Measurements from ENCODE around the gene GMDS.
A peak's percentile ranks its signal among the peaks of the same experiment; 100 is the strongest.

The GMDS gene

GRCh38 chr6:1633366-1634021 is 611.9 kb downstream of the GMDS start:
- H3K27ac Mint-ChIP-seq (ENCODE audit: low read depth) = no peak overlapping the region
- peaks cover 3% of the 10 kb centered on the region for H3K36me3 Mint-ChIP-seq (ENCODE audit: insufficient read depth)
- ATAC-seq (replicated peaks; ENCODE audit: extremely low read depth, poor library complexity, severe bottlenecking) (no peak), DNase-seq (ENCODE audit: low spot score in 2 of 2) (no peak)
- H3K4me1 Mint-ChIP-seq = no peaks in the 10 kb centered on the region
- no peaks in the 10 kb centered on the region for H3K9me3 Mint-ChIP-seq
- peaks cover 35% of the 10 kb centered on the region for H3K27me3 Mint-ChIP-seq
- H3K4me3 Mint-ChIP-seq = no peak overlapping the region

- H3K9me3 Mint-ChIP-seq = no peaks in the 10 kb centered on the region
- no peaks in the 10 kb centered on the region for H3K4me1 Mint-ChIP-seq
- ATAC-seq (replicated peaks; ENCODE audit: extremely low read depth, poor library complexity, severe bottlenecking) (no peak), DNase-seq (ENCODE audit: low spot score in 2 of 2) (no peak)
- peaks cover 3% of the 10 kb centered on the region for H3K36me3 Mint-ChIP-seq (ENCODE audit: insufficient read depth)
- H3K4me3 Mint-ChIP-seq = no peak overlapping the region
- no peak overlapping the region for H3K27ac Mint-ChIP-seq (ENCODE audit: low read depth)
- peaks cover 57% of the 10 kb centered on the region for H3K27me3 Mint-ChIP-seq
Observed at GRCh38 chr6:1631251-1631650, 614.2 kb downstream of the GMDS start.

GRCh38 chr6:1630771-1631217 is 614.6 kb downstream of the GMDS start:
- Mint-ChIP-seq H3K36me3 (ENCODE audit: insufficient read depth) (peaks cover 3% of the 10 kb centered on the region), H3K27me3 (peaks cover 62% of the 10 kb centered on the region), H3K4me1 (no peaks in the 10 kb centered on the region), H3K9me3 (no peaks in the 10 kb centered on the region), H3K4me3 (no peak overlapping the region), H3K27ac (ENCODE audit: low read depth) (no peak overlapping the region)
- DNase-seq (ENCODE audit: low spot score in 2 of 2) (no peak), ATAC-seq (replicated peaks; ENCODE audit: extremely low read depth, poor library complexity, severe bottlenecking) (no peak)

GRCh38 chr6:1630212-1630770 is 615.1 kb downstream of the GMDS start:
- Mint-ChIP-seq H3K36me3 (ENCODE audit: insufficient read depth) (peaks cover 3% of the 10 kb centered on the region), H3K27me3 (peaks cover 67% of the 10 kb centered on the region), H3K27ac (ENCODE audit: low read depth) (no peak overlapping the region), H3K4me3 (no peak overlapping the region), H3K4me1 (peaks cover 5% of the 10 kb centered on the region), H3K9me3 (no peaks in the 10 kb centered on the region)
- ATAC-seq (replicated peaks; ENCODE audit: extremely low read depth, poor library complexity, severe bottlenecking) (no peak), DNase-seq (ENCODE audit: low spot score in 2 of 2) (no peak)

- Mint-ChIP-seq H3K27me3 (peaks cover 74% of the 10 kb centered on the region), H3K4me1 (peaks cover 10% of the 10 kb centered on the region), H3K36me3 (ENCODE audit: insufficient read depth) (peaks cover 7% of the 10 kb centered on the region), H3K4me3 (no peak overlapping the region), H3K27ac (ENCODE audit: low read depth) (no peak overlapping the region), H3K9me3 (no peaks in the 10 kb centered on the region)
- DNase-seq (ENCODE audit: low spot score in 2 of 2) (no peak), ATAC-seq (replicated peaks; ENCODE audit: extremely low read depth, poor library complexity, severe bottlenecking) (no peak)
Observed at GRCh38 chr6:1629316-1629715, 616.1 kb downstream of the GMDS start.

- H3K9me3 Mint-ChIP-seq = no peaks in the 10 kb centered on the region
- H3K4me3 Mint-ChIP-seq = no peak overlapping the region
- H3K36me3 Mint-ChIP-seq (ENCODE audit: insufficient read depth) = peaks cover 7% of the 10 kb centered on the region
- no peak for DNase-seq (ENCODE audit: low spot score in 2 of 2)
- peaks cover 82% of the 10 kb centered on the region for H3K27me3 Mint-ChIP-seq
- H3K4me1 Mint-ChIP-seq = peaks cover 10% of the 10 kb centered on the region
- no peak for ATAC-seq (replicated peaks; ENCODE audit: extremely low read depth, poor library complexity, severe bottlenecking)
- no peak overlapping the region for H3K27ac Mint-ChIP-seq (ENCODE audit: low read depth)
Observed at GRCh38 chr6:1627827-1628560, 617.4 kb downstream of the GMDS start.

GRCh38 chr6:1626481-1626880 is 618.9 kb downstream of the GMDS start:
- Mint-ChIP-seq H3K36me3 (ENCODE audit: insufficient read depth) (peaks cover 7% of the 10 kb centered on the region), H3K27me3 (peaks cover 90% of the 10 kb centered on the region), H3K4me1 (peaks cover 10% of the 10 kb centered on the region), H3K9me3 (no peaks in the 10 kb centered on the region), H3K4me3 (peak overlapping the region; percentile 0), H3K27ac (ENCODE audit: low read depth) (no peak overlapping the region)
- ATAC-seq (replicated peaks; ENCODE audit: extremely low read depth, poor library complexity, severe bottlenecking) = no peak
- no peak for DNase-seq (ENCODE audit: low spot score in 2 of 2)

GRCh38 chr6:1625794-1626435 is 619.5 kb downstream of the GMDS start:
- ATAC-seq (replicated peaks; ENCODE audit: extremely low read depth, poor library complexity, severe bottlenecking) = no peak
- Mint-ChIP-seq H3K4me1 (peaks cover 10% of the 10 kb centered on the region), H3K4me3 (peak overlapping the region; percentile 0), H3K9me3 (no peaks in the 10 kb centered on the region), H3K27ac (ENCODE audit: low read depth) (no peak overlapping the region), H3K27me3 (peaks cover 84% of the 10 kb centered on the region), H3K36me3 (ENCODE audit: insufficient read depth) (peaks cover 7% of the 10 kb centered on the region)
- DNase-seq (ENCODE audit: low spot score in 2 of 2) = no peak

- no peak overlapping the region for H3K27ac Mint-ChIP-seq (ENCODE audit: low read depth)
- H3K4me1 Mint-ChIP-seq = peaks cover 10% of the 10 kb centered on the region
- peaks cover 4% of the 10 kb centered on the region for H3K36me3 Mint-ChIP-seq (ENCODE audit: insufficient read depth)
- ATAC-seq (replicated peaks; ENCODE audit: extremely low read depth, poor library complexity, severe bottlenecking) (peak; percentile 14), DNase-seq (ENCODE audit: low spot score in 2 of 2) (no peak)
- H3K9me3 Mint-ChIP-seq = no peaks in the 10 kb centered on the region
- H3K4me3 Mint-ChIP-seq = peak overlapping the region; percentile 65
- H3K27me3 Mint-ChIP-seq = peaks cover 76% of the 10 kb centered on the region
Observed at GRCh38 chr6:1624851-1625781, 620.3 kb downstream of the GMDS start.

- Mint-ChIP-seq H3K4me3 (no peak overlapping the region), H3K27me3 (peaks cover 68% of the 10 kb centered on the region), H3K36me3 (ENCODE audit: insufficient read depth) (peaks cover 4% of the 10 kb centered on the region), H3K27ac (ENCODE audit: low read depth) (no peak overlapping the region), H3K4me1 (peaks cover 10% of the 10 kb centered on the region), H3K9me3 (no peaks in the 10 kb centered on the region)
- ATAC-seq (replicated peaks; ENCODE audit: extremely low read depth, poor library complexity, severe bottlenecking) (no peak), DNase-seq (ENCODE audit: low spot score in 2 of 2) (no peak)
Observed at GRCh38 chr6:1624058-1624850, 621.2 kb downstream of the GMDS start.

- Mint-ChIP-seq H3K4me3 (no peak overlapping the region), H3K36me3 (ENCODE audit: insufficient read depth) (peaks cover 4% of the 10 kb centered on the region), H3K27ac (ENCODE audit: low read depth) (no peak overlapping the region), H3K9me3 (no peaks in the 10 kb centered on the region), H3K4me1 (peaks cover 10% of the 10 kb centered on the region), H3K27me3 (peaks cover 65% of the 10 kb centered on the region)
- DNase-seq (ENCODE audit: low spot score in 2 of 2) (no peak), ATAC-seq (replicated peaks; ENCODE audit: extremely low read depth, poor library complexity, severe bottlenecking) (no peak)
Observed at GRCh38 chr6:1623769-1624057, 621.7 kb downstream of the GMDS start.
